HG03097 (cell line): ENCODE results near the gene POM121C.
"Not testable (repeated sequence)": the region's sequence is repeated elsewhere in the genome, so short reads cannot be mapped to it uniquely, and the experiment has no call there.

Experiments
- ATAC-seq: cut with Tn5 transposase; IDR thresholded peaks from one replicate; pipeline ENCODE4 v1.9.1; 2021; ENCODE audit not compliant: unreplicated experiment, low FRiP score

Gene POM121C

GRCh38 chr7:75397865-75398264, 88.2 kb downstream of the POM121C start:
- ATAC-seq, result not testable (repeated sequence)

GRCh38 chr7:75395329-75395728, 90.8 kb downstream of the POM121C start, which contains the start of gene TRIM73:
Gene TRIM73 (plus strand): TSS chr7:75395629. CDS start chr7:75398934, 3,305 bp downstream.
- ATAC-seq, result not testable (repeated sequence)

- not testable (repeated sequence) for ATAC-seq
These were observed 92.9 kb downstream of the POM121C start for GRCh38 chr7:75393194-75393593.

GRCh38 chr7:75374519-75375317, 111.4 kb downstream of the POM121C start:
- ATAC-seq, result not testable (repeated sequence)

- not testable (repeated sequence) for ATAC-seq
These were observed 112.0 kb downstream of the POM121C start for GRCh38 chr7:75374144-75374518.

- ATAC-seq, result not testable (repeated sequence)
These were observed 118.8 kb downstream of the POM121C start for GRCh38 chr7:75367313-75367712.
